GM18498 (cell line): ENCODE data around the gene COL21A1.
"Not testable (repeated sequence)": the region's sequence is repeated elsewhere in the genome, so short reads cannot be mapped to it uniquely, and the experiment has no call there.

ENCODE experiments used
- ATAC-seq: cut with Tn5 transposase; IDR thresholded peaks from one replicate; pipeline ENCODE4 v1.9.1; 2021; ENCODE audit warnings: mild to moderate bottlenecking, moderate library complexity; ENCODE audit not compliant: unreplicated experiment

COL21A1 gene

GRCh38 chr6:56022678-56023077 is 224.7 kb downstream of the COL21A1 start:
- ATAC-seq: no peak

- no peak for ATAC-seq
Observed at GRCh38 chr6:56021943-56022342, 225.4 kb downstream of the COL21A1 start.

GRCh38 chr6:56019973-56020372 is 227.4 kb downstream of the COL21A1 start:
- ATAC-seq: no peak

DNA sequence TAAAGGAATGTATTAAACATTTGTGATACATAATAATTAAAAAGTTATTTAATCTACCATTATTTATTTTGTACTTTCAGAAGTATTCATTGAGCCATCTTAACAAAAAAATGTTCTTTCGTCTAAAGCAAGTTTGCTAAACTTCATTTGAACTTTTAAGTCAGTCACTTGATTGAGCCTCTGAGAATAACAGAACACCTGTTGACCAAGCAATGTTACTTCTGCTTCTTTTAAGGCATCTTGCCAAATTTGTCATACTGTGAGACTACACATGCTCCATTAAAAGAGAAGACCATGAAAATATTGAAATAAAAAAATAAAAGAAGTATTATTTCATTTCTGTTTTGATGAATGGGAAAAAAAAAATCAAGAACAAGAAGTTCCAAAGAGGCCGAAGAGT is 230.2 kb downstream of the COL21A1 start:
- no peak for ATAC-seq

DNA sequence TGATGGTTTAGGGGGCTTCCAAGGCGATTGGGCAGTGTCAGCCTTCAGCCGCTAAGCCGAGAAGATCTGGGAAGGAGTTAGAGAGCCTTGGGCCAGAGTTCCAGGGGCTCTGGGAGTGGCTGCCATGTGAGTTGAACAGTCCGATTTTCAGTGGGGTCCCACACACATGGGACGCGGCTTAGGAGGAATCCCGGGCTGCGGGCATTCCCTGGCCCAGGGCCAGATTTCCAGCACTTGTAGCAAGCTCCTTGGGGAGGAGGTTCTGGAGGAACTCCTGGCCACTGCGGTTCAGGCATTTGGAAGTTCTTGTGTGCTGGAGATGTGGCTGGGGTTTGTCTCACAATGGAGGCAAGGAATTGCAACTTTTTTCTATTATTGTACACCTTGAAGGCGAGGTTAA is 233.3 kb downstream of the COL21A1 start:
- not testable (repeated sequence) for ATAC-seq

DNA sequence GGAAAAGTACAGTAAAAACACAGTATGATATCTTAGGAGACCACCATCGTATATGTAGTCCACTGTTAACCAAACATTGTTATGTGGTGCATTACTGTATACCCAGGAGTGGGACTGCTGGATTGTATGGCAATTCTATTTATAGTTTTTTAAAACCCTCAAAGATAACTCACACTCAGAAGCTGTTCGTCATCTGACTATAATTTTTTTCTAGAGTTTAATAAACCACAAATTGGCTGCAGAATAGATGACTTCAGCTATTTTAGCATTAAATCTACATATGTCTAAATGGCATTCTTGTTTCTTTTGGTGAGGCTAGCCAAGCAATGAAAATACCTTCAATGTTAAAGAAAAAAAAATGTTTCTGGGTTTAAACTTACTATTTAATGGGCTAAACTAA is 237.7 kb downstream of the COL21A1 start:
- ATAC-seq: no peak
